Upper lobe of left lung (tissue), 4 donors: Measurements from ENCODE around the gene SLC25A25.
"Not testable (repeated sequence)": the region's sequence is repeated elsewhere in the genome, so short reads cannot be mapped to it uniquely, and the experiment has no call there.

Source experiments
- EP300 ChIP-seq, 4 donors: sonication (generic); formaldehyde crosslinking; IDR thresholded peaks; one replicate each; pipeline ENCODE4 v1.5.1; 2017; ENCODE audit warnings: antibody characterized with exemption in 4 of 4, control low read depth in 2 of 4
- POLR2A ChIP-seq, 4 donors: fragments of 450-650 bp; IDR thresholded peaks; one replicate each; pipeline ENCODE4 v1.5.1; 2016 to 2017; ENCODE audit warnings: antibody characterized with exemption in 4 of 4, mild to moderate bottlenecking in 2 of 4
- POLR2AphosphoS5 ChIP-seq, 2 donors: sonication (generic); formaldehyde crosslinking; IDR thresholded peaks; one replicate each; pipeline ENCODE4 v1.5.1; 2017; ENCODE audit warnings: antibody characterized with exemption in 2 of 2
- TF ChIP-seq, protein P1 (sequence below), 6 experiments: fragments of 450-650 bp in 4 of 6; fragments of 200-600 bp in 2 of 6; sonication (generic) in 2 of 6; IDR thresholded peaks; one replicate each; pipeline ENCODE4 v1.5.1; 2016 to 2019; ENCODE audit warnings: antibody characterized with exemption in 6 of 6

DNA sequence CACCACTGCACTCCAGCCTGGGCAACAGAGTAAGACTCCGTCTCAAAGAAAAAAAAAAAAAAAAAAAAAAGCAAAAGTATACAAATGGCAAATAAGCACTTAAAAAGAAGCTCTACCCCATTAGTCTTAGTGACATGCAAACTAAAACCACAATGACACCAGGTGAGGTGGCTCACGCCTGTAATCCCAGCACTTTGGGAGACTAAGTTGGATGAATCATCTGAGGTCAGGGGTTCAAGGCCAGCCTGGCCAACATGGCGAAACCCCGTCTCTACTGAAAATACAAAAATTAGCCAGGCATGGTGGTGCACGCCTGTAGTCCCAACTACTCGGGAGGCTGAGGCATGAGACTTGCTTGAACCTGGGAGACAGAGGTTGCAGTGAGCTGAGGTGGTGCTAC is 22.6 kb upstream of the SLC25A25 start:
- not testable (repeated sequence) for TF ChIP-seq POLR2A, POLR2AphosphoS5, EP300 (IDR thresholded peaks at IDR 0.05)
- TF ChIP-seq, protein P1, sequence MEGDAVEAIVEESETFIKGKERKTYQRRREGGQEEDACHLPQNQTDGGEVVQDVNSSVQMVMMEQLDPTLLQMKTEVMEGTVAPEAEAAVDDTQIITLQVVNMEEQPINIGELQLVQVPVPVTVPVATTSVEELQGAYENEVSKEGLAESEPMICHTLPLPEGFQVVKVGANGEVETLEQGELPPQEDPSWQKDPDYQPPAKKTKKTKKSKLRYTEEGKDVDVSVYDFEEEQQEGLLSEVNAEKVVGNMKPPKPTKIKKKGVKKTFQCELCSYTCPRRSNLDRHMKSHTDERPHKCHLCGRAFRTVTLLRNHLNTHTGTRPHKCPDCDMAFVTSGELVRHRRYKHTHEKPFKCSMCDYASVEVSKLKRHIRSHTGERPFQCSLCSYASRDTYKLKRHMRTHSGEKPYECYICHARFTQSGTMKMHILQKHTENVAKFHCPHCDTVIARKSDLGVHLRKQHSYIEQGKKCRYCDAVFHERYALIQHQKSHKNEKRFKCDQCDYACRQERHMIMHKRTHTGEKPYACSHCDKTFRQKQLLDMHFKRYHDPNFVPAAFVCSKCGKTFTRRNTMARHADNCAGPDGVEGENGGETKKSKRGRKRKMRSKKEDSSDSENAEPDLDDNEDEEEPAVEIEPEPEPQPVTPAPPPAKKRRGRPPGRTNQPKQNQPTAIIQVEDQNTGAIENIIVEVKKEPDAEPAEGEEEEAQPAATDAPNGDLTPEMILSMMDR (IDR thresholded peaks at IDR 0.05) = not testable (repeated sequence)
